GM18907 (cell line): Measurements from ENCODE around the gene APOBEC3F.
"Not testable (repeated sequence)": the region's sequence is repeated elsewhere in the genome, so short reads cannot be mapped to it uniquely, and the experiment has no call there.

Source experiments
- ATAC-seq: cut with Tn5 transposase; IDR thresholded peaks from one replicate; pipeline ENCODE4 v1.9.1; 2021; ENCODE audit warnings: mild to moderate bottlenecking, moderate library complexity; ENCODE audit not compliant: unreplicated experiment

Gene APOBEC3F

DNA sequence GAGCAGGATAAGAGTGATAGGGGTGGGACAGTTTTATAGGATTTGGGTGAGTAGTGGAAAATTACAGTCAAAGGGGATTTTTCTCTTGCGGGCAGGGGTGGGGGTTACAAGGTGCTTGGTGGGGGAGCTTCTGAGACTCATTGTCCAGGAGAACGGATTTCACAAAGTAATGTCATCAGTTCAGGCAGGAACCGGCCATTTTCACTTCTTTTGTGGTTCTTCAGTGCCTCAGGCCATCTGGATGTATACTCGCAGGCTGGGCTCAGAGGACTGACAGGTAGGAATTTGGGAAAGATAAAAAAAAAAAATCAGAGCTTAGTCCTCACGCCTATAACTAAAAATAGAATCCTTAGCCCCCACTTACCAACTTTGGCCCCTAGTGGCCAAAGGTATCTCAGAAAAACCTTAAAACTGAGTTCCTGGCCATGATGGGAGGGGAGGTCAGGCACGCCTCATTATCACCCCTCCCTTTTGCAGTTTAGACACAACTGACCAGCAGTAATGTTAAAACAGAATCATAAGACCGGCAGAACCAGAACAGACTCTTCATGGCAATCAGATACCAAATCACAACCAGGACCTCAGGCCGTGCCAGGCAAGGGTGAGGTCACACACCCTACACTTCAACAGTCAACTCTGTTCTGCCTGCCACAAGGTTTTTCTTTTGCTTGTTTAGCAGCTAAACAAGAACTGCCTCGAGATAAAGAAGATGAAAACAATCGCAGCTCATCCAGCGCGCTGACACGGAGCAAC, 27.5 kb downstream of the APOBEC3F start:
- no peak for ATAC-seq

- no peak for ATAC-seq
Measured at GRCh38 chr22:39070186-39070585, 29.5 kb downstream of the APOBEC3F start.

GRCh38 chr22:39072581-39072981, 31.9 kb downstream of the APOBEC3F start:
- ATAC-seq: peak; percentile 38

- no peak for ATAC-seq
Measured at GRCh38 chr22:39073981-39074380, 33.3 kb downstream of the APOBEC3F start.

GRCh38 chr22:39076155-39077025, 35.7 kb downstream of the APOBEC3F start:
- not testable (repeated sequence) for ATAC-seq

GRCh38 chr22:39077026-39077840, 36.6 kb downstream of the APOBEC3F start, which contains the start of gene APOBEC3G:
APOBEC3G (plus strand) TSS chr22:39077275; CDS start chr22:39077362, 87 bp downstream.
- ATAC-seq: peak; percentile 82

DNA sequence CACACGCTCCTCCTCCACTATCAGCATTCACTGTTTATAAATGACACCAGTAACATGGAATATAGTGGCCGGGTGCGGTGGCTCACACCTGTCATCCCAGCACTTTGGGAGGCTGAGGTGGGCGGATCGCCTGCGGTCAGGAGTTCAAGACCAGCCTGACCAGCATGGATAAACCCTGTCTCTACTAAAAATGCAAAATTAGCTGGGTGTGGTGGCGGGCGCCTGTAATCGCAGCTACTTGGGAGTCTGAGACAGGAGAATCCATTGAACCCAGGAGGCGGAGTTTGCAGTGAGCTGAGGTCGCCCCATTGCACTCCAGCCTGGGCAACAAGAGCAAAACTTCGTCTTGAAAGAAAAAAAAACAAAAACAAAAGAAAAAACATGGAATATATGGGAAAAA, 37.2 kb downstream of the APOBEC3F start:
- ATAC-seq: not testable (repeated sequence)

- no peak for ATAC-seq
Measured at GRCh38 chr22:39078329-39078728, 37.7 kb downstream of the APOBEC3F start.

GRCh38 chr22:39079054-39079637, 38.5 kb downstream of the APOBEC3F start:
- ATAC-seq: not testable (repeated sequence)

GRCh38 chr22:39080052-39080762, 39.5 kb downstream of the APOBEC3F start:
- no peak for ATAC-seq

DNA sequence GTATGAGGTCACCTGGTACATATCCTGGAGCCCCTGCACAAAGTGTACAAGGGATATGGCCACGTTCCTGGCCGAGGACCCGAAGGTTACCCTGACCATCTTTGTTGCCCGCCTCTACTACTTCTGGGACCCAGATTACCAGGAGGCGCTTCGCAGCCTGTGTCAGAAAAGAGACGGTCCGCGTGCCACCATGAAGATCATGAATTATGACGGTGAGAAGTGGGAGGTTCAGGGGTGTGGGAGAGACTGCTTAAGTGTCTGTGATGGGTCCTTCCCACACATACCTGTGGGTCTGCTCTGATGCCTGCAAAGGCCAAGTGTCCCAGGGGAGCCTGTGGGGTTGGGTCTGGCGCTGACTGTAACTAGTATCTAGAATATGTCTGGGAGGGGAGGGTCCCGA, 40.4 kb downstream of the APOBEC3F start:
- ATAC-seq: no peak

- ATAC-seq: no peak
Measured at GRCh38 chr22:39081598-39081997, 40.9 kb downstream of the APOBEC3F start.

- no peak for ATAC-seq
Measured at GRCh38 chr22:39083212-39084165, 42.8 kb downstream of the APOBEC3F start.

DNA sequence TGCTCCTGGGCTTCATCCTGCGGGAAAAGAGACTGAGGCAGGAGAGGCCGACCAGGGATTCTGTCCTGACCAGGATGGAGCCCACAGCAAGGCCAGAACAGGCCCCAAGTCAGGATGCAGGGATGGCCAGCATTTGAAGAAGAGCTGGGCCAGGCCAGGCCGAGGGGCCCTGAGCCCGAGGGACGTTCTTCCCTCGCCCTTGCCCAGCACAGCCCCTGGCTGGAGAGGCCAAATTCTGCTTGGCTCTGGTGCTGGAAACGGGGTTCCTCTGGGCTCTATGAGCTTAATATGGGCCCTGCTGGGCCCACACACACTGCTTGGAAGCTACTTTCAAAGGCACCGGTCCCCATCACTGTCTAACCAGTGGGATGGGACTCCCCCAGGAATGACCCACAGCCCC, 44.0 kb downstream of the APOBEC3F start:
- ATAC-seq: no peak

- ATAC-seq: no peak
Measured at GRCh38 chr22:39087098-39087497, 46.4 kb downstream of the APOBEC3F start.

DNA sequence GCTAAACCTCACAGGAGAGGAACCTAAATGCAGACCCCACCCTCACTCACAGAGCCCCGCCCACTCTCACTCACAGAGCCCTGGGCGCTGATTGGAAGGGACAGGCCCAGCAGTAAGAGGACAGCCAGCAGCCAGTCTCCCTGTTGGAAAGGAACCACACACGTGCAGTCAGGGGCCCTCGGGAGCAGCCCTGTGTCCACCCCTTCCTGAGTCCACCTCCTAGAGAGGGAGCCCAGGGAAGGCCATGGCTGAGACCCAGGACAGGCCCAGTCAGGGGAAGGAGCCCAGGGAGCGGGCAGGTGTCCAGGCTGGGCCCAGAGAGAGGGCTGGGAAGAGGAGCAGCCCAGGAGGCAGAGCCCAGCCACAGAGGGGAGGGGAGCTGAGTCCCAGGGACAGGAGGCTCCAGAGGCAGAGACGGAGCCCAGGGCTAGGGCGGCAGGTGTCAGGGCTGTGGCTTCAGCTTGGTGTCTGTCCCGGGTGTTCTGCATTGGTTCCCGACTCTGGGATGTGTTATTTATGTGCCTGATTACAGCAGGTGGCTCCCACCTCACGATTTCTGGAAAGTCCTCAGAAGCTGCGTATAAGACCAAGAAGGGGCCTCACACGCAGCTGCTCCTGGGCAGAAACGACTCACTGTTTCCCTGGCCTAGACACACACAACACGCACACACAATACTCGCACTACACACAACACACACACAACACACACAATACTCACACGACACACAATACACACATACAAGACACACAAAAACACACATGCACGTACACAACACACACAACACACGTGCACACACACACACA, 47.4 kb downstream of the APOBEC3F start:
- ATAC-seq: no peak

DNA sequence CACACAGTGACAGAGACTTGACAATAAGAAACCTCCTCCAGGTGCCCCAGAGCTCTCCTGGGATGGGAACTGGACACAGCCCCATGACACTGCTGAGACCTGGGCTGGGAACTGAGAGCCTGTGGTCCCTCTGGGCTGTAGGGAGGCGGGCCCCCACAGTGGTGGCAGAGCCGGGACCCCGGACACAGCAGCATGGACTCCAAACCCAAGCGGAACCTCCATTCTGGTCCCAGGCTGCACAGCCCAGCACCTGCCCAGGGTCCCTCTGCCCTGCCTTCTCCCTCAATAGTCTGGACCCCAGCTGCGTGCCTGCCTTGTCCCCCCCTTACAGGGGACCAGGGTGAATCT, 48.0 kb downstream of the APOBEC3F start:
- no peak for ATAC-seq

DNA sequence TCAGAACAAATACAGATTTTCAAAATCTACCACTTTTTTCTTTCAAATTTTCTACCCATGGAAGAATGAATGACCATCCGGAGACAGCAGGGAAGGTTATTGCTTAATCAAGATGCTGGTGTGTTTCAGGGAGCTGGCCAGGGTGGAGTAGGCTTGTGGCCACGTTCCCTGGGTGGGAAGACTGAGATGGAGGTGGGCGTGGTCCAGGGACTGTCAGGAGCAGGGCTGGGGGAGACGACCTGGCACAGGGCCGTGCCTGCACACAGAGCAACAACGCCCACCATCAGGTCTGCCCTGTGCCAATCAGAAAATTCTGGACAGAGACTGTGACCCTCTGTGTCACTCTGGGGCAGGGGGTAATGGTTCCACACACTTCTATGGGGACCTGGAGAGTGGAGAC, 49.3 kb downstream of the APOBEC3F start:
- no peak for ATAC-seq
